Smooth muscle cell (in vitro differentiated cells): ENCODE data around the gene CNTN4. TPM values are rescaled to one million over a fixed set of nuclear protein-coding genes. Genes with fewer than 3 reads are reported as not detected.
"Not testable (repeated sequence)": the region's sequence is repeated elsewhere in the genome, so short reads cannot be mapped to it uniquely, and the experiment has no call there.

Experiments used
- DNase-seq: peaks from one replicate; lab custom pipeline; 2025; ENCODE audit not compliant: unreplicated experiment; lab: John Stamatoyannopoulos, UW
- H2AFZ ChIP-seq: fragments of 200-600 bp; sonication (generic); 2 replicates; pipeline ENCODE4 v1.6.0; 2016; ENCODE audit warnings: antibody characterized with exemption, low read depth, mild to moderate bottlenecking
- H3F3A ChIP-seq: fragments of 200-600 bp; sonication (generic); 2 replicates; pipeline ENCODE4 v1.6.0; 2017; ENCODE audit warnings: antibody characterized with exemption, low read depth
- H3K27ac ChIP-seq: fragments of 200-600 bp; sonication (generic); 2 replicates; pipeline ENCODE4 v1.5.1; 2016; ENCODE audit warnings: low read depth, mild to moderate bottlenecking
- H3K27me3 ChIP-seq: fragments of 200-600 bp; sonication (generic); 2 replicates; pipeline ENCODE4 v1.6.1; 2016; ENCODE audit warnings: low read depth, mild to moderate bottlenecking
- H3K36me3 ChIP-seq: fragments of 200-600 bp; sonication (generic); 2 replicates; pipeline ENCODE4 v1.5.1; 2016; ENCODE audit warnings: low read depth
- H3K4me1 ChIP-seq: fragments of 200-600 bp; sonication (generic); 2 replicates; pipeline ENCODE4 v1.5.1; 2016; ENCODE audit warnings: low read depth
- H3K4me2 ChIP-seq: fragments of 200-600 bp; sonication (generic); 2 replicates; pipeline ENCODE4 v1.6.0; 2016; ENCODE audit warnings: mild to moderate bottlenecking
- H3K4me3 ChIP-seq: fragments of 200-600 bp; sonication (generic); 2 replicates; pipeline ENCODE4 v1.5.1; 2016; ENCODE audit warnings: mild to moderate bottlenecking
- H3K79me2 ChIP-seq: fragments of 200-600 bp; sonication (generic); 2 replicates; pipeline ENCODE4 v1.6.0; 2016; ENCODE audit warnings: low read depth, mild to moderate bottlenecking
- H3K9ac ChIP-seq: fragments of 200-600 bp; sonication (generic); 2 replicates; pipeline ENCODE4 v1.6.0; 2016; ENCODE audit warnings: low read depth
- H3K9me3 ChIP-seq: fragments of 200-600 bp; sonication (generic); replicated peaks from 2 replicates; pipeline ENCODE4 v1.5.1; 2016; ENCODE audit warnings: low read depth
- H4K20me1 ChIP-seq: fragments of 200-600 bp; sonication (generic); 2 replicates; pipeline ENCODE4 v1.6.0; 2016; ENCODE audit warnings: low read depth
- CTCF ChIP-seq: fragments of 200-600 bp; sonication (generic); IDR thresholded peaks from 2 replicates; pipeline ENCODE4 v1.5.1; 2017; ENCODE audit warnings: borderline replicate concordance, mild to moderate bottlenecking, antibody characterized with exemption; ENCODE audit not compliant: insufficient read depth, poor library complexity, severe bottlenecking
- WGBS: methylation state at CpG from one replicate; pipeline ENCODE4 v1.1.7; 2016; ENCODE audit warnings: low lambda C conversion rate; 5-methylcytosine and 5-hydroxymethylcytosine counted together
- polyA plus RNA-seq: library from polyadenylated mRNA; unstranded; fragments of >200 nt; fragmentation: Nextera tagmentation; extraction: Ambion mirVana; gene quantifications from 2 replicates; pipeline ENCODE4 v1.2.1, GENCODE V29; 2016
- total RNA-seq: library from RNA; depleted of rRNA; stranded (reverse); fragments of >200 nt; gene quantifications from 2 replicates; pipeline ENCODE4 v1.2.3, GENCODE V29; 2014

Gene CNTN4
- total and polyA plus RNA-seq, 2 experiments from 2014 or later: 12.1 to 15.8 TPM

GRCh38 chr3:2082871-2083480, 15.7 kb upstream of the CNTN4 start:
- H3K9me3 ChIP-seq: no peaks in the 10 kb centered on the region
- no peak for DNase-seq
- no peak overlapping the region for H2AFZ ChIP-seq
- WGBS: 98% methylated on average over 5 of the region's 5 CpGs
- no peak for TF ChIP-seq CTCF
- H3K27me3 ChIP-seq: no peaks in the 10 kb centered on the region
- H3F3A ChIP-seq: no peaks in the 10 kb centered on the region
- no peaks in the 10 kb centered on the region for H3K79me2 ChIP-seq
- no peaks in the 10 kb centered on the region for H4K20me1 ChIP-seq
- no peaks in the 10 kb centered on the region for H3K4me1 ChIP-seq
- H3K4me2 ChIP-seq: no peak overlapping the region
- H3K27ac ChIP-seq: no peak overlapping the region
- H3K4me3 ChIP-seq: no peak overlapping the region
- no peaks in the 10 kb centered on the region for H3K36me3 ChIP-seq
- no peak overlapping the region for H3K9ac ChIP-seq

DNA sequence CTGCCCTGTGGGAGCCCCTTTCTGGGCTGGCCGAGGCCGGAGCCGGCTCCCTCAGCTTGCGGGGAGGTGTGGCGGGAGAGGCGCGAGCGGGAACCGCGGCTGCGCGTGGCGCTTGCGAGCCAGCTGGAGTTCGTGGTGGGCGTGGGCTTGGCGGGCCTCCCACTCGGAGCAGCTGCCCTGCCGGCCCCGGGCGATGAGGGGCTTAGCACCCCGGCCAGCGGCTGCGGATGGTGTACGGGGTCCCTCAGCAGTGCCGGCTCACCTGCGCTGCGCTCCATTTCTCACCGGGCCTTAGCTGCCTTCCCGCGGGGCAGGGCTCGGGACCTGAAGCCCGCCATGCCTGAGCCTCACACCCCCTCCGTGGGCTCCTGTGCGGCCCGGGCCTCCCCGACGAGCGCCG, 15.1 kb upstream of the CNTN4 start:
- not testable (repeated sequence) for H3K9me3 ChIP-seq, DNase-seq, H3K4me1 ChIP-seq, H3K27me3 ChIP-seq, H3K4me2 ChIP-seq, H3F3A ChIP-seq, H4K20me1 ChIP-seq, H3K79me2 ChIP-seq, H3K4me3 ChIP-seq, H3K36me3 ChIP-seq, H3K27ac ChIP-seq, H2AFZ ChIP-seq, H3K9ac ChIP-seq
- 95% methylated on average over 21 of the region's 40 CpGs for WGBS

GRCh38 chr3:2090095-2090911, 8.4 kb upstream of the CNTN4 start:
- no peak overlapping the region for H3K4me3 ChIP-seq
- TF ChIP-seq CTCF: no peak
- peaks cover 1% of the 10 kb centered on the region for H3K4me1 ChIP-seq
- no peaks in the 10 kb centered on the region for H3K9me3 ChIP-seq
- H2AFZ ChIP-seq: no peak overlapping the region
- H4K20me1 ChIP-seq: no peaks in the 10 kb centered on the region
- no peaks in the 10 kb centered on the region for H3F3A ChIP-seq
- H3K79me2 ChIP-seq: no peaks in the 10 kb centered on the region
- no peak overlapping the region for H3K27ac ChIP-seq
- DNase-seq: no peak
- H3K36me3 ChIP-seq: no peaks in the 10 kb centered on the region
- 80% methylated on average over 5 of the region's 5 CpGs for WGBS
- no peak overlapping the region for H3K4me2 ChIP-seq
- H3K27me3 ChIP-seq: peaks cover 7% of the 10 kb centered on the region
- H3K9ac ChIP-seq: no peak overlapping the region

GRCh38 chr3:2092758-2093157, 5.9 kb upstream of the CNTN4 start:
- Histone ChIP-seq H3K4me1 (peaks cover 5% of the 10 kb centered on the region), H3K27me3 (peaks cover 15% of the 10 kb centered on the region), H4K20me1 (no peaks in the 10 kb centered on the region), H3K9me3 (no peaks in the 10 kb centered on the region), H3K4me3 (no peak overlapping the region), H3F3A (no peaks in the 10 kb centered on the region), H3K4me2 (no peak overlapping the region), H3K36me3 (no peaks in the 10 kb centered on the region), H3K9ac (no peak overlapping the region), H3K27ac (no peak overlapping the region), H2AFZ (no peak overlapping the region), H3K79me2 (no peaks in the 10 kb centered on the region)
- no peak for DNase-seq
- 70% methylated on average over 4 of the region's 4 CpGs for WGBS
- TF ChIP-seq CTCF: no peak
